Kidney capillary endothelial cell (primary cell): Measurements from ENCODE around the gene ADAM12.
A peak's percentile ranks its signal among the peaks of the same experiment; 100 is the strongest.
"Not testable (repeated sequence)": the region's sequence is repeated elsewhere in the genome, so short reads cannot be mapped to it uniquely, and the experiment has no call there.

ENCODE experiments used
- DNase-seq: peaks from one replicate; pipeline ENCODE4 v3.0.0-alpha.2; 2018; ENCODE audit warnings: low spot score

ADAM12 gene

DNA sequence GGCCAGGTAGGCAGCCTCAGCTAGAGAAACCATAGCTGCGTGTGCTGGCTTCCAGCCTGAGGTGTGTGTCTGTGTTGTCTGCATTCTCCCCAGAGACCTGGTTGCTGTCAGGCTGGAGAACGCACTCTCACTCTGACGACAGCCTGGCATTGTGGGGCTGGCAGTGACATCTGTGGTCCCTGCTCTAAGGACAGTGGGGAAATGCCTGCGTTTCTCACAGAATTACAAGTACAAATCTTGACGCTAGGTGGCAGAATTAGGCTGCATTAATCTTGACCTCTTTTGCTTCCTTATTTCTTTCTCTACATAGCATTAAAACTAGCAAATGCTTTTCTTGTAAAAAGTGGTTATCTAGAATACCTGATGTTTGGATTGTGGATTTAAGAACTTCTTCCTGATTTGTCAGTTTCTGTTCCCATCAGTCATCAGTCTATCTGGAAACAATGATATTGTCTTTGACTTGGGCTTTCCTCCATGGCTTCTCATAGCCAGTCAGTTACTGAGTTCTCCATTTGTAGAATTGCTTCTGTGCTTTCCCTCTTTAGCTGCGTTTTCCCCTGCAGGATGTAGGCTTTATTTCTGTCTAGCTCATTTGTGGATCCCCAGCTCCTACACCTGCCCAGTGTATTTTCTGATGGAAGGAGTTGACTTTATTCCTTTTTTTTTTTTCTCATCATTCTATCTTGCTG lies 405.9 kb downstream of the ADAM12 start:
- peak; percentile 72 for DNase-seq

DNA sequence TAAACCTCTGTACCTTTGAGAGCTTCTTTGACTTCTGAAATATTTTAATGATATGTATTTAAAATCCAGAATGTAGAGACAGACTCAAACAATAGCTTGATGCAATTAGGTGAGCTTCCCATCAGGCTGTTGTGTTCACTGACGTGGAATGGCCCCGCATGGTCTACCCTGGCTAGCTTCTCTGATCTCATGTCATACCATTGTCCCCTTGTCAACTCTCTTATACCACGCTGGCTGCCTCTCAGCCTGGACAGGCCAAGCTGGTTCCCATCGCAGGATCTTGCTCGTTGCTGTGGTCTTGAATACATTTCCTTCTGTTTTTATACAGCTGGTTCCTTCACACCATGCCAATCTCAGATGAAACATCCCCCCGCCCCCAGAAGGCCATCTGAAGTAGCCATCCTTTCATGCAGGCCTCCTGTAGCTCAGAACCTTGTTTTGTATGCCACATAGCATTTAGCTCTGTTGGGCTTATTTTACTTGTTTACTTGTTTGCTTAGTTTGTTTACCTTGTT lies 407.7 kb downstream of the ADAM12 start:
- no peak for DNase-seq

GRCh38 chr10:125979976-125980375 lies 408.3 kb downstream of the ADAM12 start:
- no peak for DNase-seq

GRCh38 chr10:125976960-125977605 lies 411.2 kb downstream of the ADAM12 start:
- DNase-seq, result no peak

DNA sequence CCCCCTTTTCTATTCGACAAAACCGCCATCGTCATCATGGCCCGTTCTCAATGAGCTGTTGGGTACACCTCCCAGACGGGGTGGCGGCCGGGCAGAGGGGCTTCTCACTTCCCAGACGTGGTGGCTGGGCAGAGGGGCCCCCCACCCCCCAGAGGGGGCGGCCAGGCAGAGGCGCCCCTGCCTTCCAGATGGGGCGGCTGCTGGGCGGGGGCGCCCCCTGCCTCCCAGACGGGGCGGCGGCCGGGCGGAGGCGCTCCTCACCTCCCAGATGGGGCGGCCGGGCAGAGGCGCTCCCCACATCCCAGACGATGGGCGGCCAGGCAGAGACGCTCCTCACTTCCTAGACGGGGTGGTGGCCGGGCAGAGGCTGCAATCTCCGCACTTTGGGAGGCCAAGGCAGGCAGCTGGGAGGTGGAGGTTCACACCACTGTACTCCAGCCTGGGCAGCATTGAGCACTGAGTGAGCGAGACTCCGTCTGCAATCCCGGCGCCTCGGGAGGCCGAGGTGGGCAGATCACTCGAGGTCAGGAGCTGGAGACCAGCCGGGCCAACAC lies 418.1 kb downstream of the ADAM12 start:
- not testable (repeated sequence) for DNase-seq

- DNase-seq, result no peak
Measured at GRCh38 chr10:125967533-125967932, 420.7 kb downstream of the ADAM12 start.

- DNase-seq, result no peak
Measured at GRCh38 chr10:125964558-125964957, 423.7 kb downstream of the ADAM12 start.
